Right atrium auricular region (tissue), 2 donors: ENCODE measurements around the gene HOXD9. TPM values are rescaled to one million over a fixed set of nuclear protein-coding genes. Genes with fewer than 3 reads are reported as not detected.

Experiments
- DNase-seq: peaks from one replicate; pipeline ENCODE4 v3.0.0-alpha.2; 2019; ENCODE audit warnings: low spot score
- H3K27ac ChIP-seq, 2 donors: fragments of 200-600 bp; sonication (generic); 1 replicate in 1 of 2; 2 replicates in 1 of 2; pipeline ENCODE4 v1.5.1; 2016 to 2019
- H3K27me3 ChIP-seq, 2 donors: fragments of 200-600 bp; sonication (generic); one replicate each; pipeline versions ENCODE4 v1.5.1 to v1.6.0; 2017 to 2019
- H3K36me3 ChIP-seq: fragments of 200-600 bp; sonication (generic); one replicate; pipeline ENCODE4 v1.5.1; 2016
- H3K4me1 ChIP-seq, 2 donors: fragments of 200-600 bp; sonication (generic); one replicate each; pipeline versions ENCODE4 v1.5.1 to v1.6.0; 2017 to 2019
- H3K4me3 ChIP-seq, 2 donors: fragments of 200-600 bp; sonication (generic); 1 replicate in 1 of 2; 2 replicates in 1 of 2; pipeline ENCODE4 v1.5.1; 2017 to 2019; ENCODE audit warnings: mild to moderate bottlenecking in 1 of 2, moderate library complexity in 1 of 2
- H3K9me3 ChIP-seq, 2 donors: fragments of 200-600 bp; sonication (generic); one replicate each; pipeline ENCODE4 v1.5.1; 2019
- total RNA-seq, 2 donors: library from RNA; depleted of rRNA; stranded (reverse); fragments of >200 nt; gene quantifications; one replicate each; pipeline ENCODE4 v1.1.0, GENCODE V29; 2016
- TF ChIP-seq, protein P1 (sequence below), 2 donors: fragments of 200-600 bp; sonication (generic); IDR thresholded peaks; one replicate each; pipeline ENCODE4 v1.5.1; 2019; ENCODE audit warnings: antibody characterized with exemption in 2 of 2

The HOXD9 gene
- total RNA-seq, 2 donors from 2014 or later: 0.44 TPM; not detected in 1

DNA sequence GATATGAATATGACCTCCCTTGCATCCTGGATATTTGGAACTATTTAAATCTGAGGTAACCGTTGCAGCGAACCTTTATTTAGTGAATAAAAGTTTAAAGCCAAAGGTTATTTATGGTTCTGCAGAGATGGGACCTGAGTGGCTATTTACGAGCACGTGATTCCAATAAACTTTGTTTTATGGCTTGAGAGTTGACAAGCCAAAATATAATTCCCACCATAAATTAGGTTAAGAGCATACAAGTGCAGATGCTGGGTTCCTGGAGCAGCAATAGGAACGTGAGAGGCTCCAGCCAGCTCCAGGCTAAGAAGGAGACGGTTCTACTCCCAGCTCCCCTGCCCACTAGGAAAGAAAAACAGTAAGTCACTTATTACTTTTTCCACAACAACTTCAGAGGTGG is 23.6 kb downstream of the HOXD9 start:
- no peak for DNase-seq
- H3K4me3 ChIP-seq: no peak overlapping the region
- TF ChIP-seq, protein P1, sequence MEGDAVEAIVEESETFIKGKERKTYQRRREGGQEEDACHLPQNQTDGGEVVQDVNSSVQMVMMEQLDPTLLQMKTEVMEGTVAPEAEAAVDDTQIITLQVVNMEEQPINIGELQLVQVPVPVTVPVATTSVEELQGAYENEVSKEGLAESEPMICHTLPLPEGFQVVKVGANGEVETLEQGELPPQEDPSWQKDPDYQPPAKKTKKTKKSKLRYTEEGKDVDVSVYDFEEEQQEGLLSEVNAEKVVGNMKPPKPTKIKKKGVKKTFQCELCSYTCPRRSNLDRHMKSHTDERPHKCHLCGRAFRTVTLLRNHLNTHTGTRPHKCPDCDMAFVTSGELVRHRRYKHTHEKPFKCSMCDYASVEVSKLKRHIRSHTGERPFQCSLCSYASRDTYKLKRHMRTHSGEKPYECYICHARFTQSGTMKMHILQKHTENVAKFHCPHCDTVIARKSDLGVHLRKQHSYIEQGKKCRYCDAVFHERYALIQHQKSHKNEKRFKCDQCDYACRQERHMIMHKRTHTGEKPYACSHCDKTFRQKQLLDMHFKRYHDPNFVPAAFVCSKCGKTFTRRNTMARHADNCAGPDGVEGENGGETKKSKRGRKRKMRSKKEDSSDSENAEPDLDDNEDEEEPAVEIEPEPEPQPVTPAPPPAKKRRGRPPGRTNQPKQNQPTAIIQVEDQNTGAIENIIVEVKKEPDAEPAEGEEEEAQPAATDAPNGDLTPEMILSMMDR (IDR thresholded peaks at IDR 0.05): no peak
- no peaks in the 10 kb centered on the region for H3K4me1 ChIP-seq
- H3K27ac ChIP-seq: no peak overlapping the region
- H3K9me3 ChIP-seq: no peaks in the 10 kb centered on the region
- peaks cover 29% of the 10 kb centered on the region in 2 donors for H3K27me3 ChIP-seq
- no peaks in the 10 kb centered on the region for H3K36me3 ChIP-seq

DNA sequence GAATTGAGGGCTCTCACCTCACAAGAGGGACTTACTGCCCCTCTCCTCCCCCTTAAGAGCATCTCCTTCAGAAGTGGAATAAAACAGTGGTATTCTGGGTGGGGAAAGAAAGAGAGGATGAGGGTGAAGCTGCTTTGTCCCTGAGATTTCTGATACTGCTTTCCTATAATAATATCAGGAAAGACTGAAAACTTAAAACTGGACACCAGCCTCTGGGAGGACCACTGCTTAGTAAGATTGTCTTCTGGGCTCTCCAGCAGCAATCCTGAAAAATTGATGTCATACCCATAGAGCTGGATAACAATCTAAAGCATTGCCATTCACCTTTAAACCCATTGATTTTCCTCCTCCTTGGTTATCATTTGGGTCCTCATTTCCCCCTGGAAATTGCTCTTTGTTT is 24.1 kb downstream of the HOXD9 start:
- peaks cover 0 to 1% of the 10 kb centered on the region in 2 donors for H3K4me1 ChIP-seq
- H3K27me3 ChIP-seq: peaks cover 30 to 32% of the 10 kb centered on the region in 2 donors
- TF ChIP-seq, protein P1 (IDR thresholded peaks at IDR 0.05): no peak
- no peak overlapping the region for H3K27ac ChIP-seq
- DNase-seq: no peak
- H3K4me3 ChIP-seq: no peak overlapping the region
- no peaks in the 10 kb centered on the region for H3K36me3 ChIP-seq
- no peaks in the 10 kb centered on the region for H3K9me3 ChIP-seq

DNA sequence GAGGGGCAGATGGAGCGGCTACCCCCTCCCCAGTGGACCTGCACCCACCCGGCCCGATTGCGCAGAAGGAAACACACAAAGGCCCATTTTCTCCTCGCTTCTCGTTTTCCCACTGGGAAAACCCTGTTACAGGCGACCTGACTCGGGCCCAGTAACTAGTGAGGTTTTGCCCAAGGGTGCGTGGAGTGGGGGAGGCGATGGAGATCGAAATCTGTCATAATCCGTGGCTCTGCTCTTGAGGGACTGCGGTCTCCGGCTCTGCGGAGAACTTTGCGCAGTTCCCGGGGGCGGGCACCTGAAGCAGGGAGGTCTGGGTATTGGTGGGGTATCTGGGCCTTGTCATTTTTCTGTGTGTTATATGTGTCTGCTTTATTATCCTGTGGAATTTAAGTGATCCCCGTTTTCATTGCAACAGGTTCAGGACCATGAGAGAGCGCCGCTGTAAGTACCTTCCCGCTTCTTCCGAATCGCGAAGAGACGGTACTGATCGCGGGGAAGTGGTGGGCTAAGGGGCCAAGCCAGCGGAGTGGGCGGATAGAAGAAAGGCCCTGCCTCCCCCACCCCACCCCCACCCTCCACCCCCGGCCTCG is 24.8 kb downstream of the HOXD9 start:
- Histone ChIP-seq H3K27me3 (peaks cover 31 to 39% of the 10 kb centered on the region in 2 donors), H3K4me3 (no peak overlapping the region), H3K9me3 (no peaks in the 10 kb centered on the region), H3K4me1 (peaks cover 0 to 8% of the 10 kb centered on the region in 2 donors), H3K27ac (no peak overlapping the region), H3K36me3 (no peaks in the 10 kb centered on the region)
- no peak for DNase-seq
- TF ChIP-seq, protein P1 (IDR thresholded peaks at IDR 0.05): no peak

DNA sequence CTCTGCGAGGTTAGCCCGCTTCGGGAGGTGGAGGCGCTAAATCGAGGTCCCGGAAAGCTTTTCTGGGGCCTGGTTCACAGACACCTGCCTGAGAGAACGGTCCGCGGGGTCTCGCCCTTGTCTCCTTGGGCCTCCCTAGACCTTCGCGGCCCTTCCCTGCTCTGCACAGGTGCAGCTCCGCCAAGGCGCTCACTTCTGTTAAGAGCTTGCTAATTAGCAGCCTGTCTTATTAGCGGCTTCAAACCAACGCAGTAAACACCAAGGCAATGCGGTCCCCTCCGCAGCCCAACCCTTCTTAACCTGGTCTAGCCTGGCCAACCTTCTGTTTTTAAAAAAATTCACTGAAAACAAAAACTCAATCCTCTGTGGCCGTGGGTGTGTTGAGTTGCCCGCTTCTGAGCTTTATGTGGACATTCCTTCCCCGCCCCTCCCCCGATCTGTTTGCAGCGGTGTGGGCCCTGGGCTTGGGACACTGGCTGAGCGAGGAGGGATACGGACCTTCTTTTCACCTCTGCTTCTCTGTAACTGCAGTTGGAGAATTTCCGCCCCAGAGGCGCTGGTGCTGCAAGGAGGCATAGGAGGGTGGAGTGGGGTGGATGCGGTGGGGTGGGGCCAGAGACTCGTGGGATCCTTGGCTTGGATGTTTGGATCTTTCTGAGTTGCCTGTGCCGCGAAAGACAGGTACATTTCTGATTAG is 25.4 kb downstream of the HOXD9 start:
- H3K9me3 ChIP-seq: no peaks in the 10 kb centered on the region
- TF ChIP-seq, protein P1 (IDR thresholded peaks at IDR 0.05): no peak
- peaks cover 31 to 40% of the 10 kb centered on the region in 2 donors for H3K27me3 ChIP-seq
- no peaks in the 10 kb centered on the region for H3K36me3 ChIP-seq
- no peak overlapping the region for H3K27ac ChIP-seq
- peaks cover 0 to 10% of the 10 kb centered on the region in 2 donors for H3K4me1 ChIP-seq
- no peak for DNase-seq
- no peak overlapping the region for H3K4me3 ChIP-seq

DNA sequence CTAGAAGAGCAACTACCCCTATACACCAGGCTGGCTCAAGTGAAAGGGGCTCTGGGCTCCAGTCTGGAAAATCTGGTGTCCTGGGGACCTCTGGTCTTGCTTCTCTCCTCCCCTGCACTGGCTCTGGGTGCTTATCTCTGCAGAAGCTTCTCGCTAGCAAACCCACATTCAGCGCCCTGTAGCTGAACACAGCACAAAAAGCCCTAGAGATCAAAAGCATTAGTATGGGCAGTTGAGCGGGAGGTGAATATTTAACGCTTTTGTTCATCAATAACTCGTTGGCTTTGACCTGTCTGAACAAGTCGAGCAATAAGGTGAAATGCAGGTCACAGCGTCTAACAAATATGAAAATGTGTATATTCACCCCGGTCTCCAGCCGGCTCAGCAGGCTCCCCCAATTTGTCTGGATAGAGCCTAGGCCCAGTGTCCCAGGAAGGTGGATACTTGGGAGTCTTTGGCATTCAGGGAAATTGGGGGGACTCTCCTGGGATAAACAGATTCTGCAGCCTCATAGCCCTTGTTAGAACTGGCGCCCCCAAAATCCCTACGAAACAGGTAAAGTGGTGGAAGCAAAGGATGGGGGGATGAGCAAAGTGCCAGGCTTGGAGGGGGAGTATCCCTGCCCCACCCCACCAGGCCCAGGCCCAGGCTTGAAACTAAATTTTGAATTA is 26.4 kb downstream of the HOXD9 start:
- Histone ChIP-seq H3K9me3 (no peaks in the 10 kb centered on the region), H3K4me1 (peaks cover 0 to 10% of the 10 kb centered on the region in 2 donors)

More for the DNA sequence above, 26.4 kb downstream of the HOXD9 start:
- Histone ChIP-seq H3K27me3 (peaks cover 36 to 40% of the 10 kb centered on the region in 2 donors), H3K4me3 (no peak overlapping the region), H3K36me3 (no peaks in the 10 kb centered on the region), H3K27ac (no peak overlapping the region)
- TF ChIP-seq, protein P1 (IDR thresholded peaks at IDR 0.05): no peak
- DNase-seq: no peak
